HG03280 (cell line): ENCODE measurements around the gene CNNM3.

Experiments used
- ATAC-seq: cut with Tn5 transposase; IDR thresholded peaks from one replicate; pipeline ENCODE4 v1.9.1; 2021; ENCODE audit warnings: mild to moderate bottlenecking, moderate library complexity; ENCODE audit not compliant: unreplicated experiment

Gene CNNM3

GRCh38 chr2:96816836-96817702 lies 1.0 kb downstream of the CNNM3 start:
- ATAC-seq = no peak

DNA sequence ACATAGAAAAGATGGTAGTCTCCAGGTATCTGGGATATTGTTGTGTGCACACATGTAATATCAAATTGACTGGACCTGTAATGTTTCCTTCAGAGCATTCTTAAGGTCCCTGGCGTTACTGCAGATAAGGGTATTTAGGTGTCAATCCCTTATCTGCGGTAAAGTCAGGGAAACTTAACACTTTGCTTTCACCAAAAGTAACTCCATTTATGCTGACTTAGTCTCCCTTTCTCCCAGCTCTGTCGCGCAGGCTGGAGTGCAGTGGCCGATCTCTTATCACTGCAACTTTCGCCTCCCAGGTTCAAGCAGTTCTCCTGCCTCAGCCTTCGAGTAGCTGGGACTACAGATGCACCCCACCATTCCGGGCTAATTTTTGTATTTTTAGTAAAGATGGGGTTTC lies 1.8 kb downstream of the CNNM3 start:
- ATAC-seq = no peak

DNA sequence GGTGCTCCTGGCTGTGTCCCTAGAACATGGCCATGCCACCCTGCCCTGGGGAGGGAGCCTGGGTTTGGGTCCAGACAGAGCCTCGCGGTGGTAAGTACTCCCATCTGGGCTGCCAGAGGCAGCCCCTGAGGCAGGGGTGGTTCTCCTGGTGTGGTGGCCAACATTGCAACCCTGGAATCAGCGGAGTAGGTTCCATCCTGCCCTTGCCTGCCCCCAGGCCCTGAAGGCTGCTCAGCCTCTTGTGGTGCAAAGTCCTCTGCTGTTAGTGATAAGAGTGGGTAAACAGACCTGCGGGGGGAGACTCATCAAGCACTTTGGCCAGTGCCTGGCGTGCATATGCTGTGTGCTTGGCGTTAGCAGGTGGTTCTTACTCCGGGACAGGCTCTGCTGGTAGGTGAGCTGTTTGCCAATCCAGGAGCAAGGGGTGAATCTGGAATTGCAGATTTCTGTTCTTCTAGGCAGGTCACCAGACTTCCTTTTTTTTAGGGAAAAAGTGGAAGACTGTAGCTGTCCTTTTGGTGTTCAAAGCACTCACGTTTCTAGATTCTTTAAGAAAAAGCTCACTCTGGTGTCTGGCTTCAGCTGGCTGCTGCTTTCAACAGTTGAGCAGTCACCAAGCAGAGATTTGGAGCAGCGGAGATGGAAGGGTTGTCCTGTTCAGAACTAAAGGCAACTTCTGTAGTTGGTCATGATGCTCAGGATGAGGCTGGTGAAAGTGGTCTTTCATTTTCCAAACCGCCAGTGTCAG lies 3.2 kb downstream of the CNNM3 start:
- ATAC-seq = no peak

DNA sequence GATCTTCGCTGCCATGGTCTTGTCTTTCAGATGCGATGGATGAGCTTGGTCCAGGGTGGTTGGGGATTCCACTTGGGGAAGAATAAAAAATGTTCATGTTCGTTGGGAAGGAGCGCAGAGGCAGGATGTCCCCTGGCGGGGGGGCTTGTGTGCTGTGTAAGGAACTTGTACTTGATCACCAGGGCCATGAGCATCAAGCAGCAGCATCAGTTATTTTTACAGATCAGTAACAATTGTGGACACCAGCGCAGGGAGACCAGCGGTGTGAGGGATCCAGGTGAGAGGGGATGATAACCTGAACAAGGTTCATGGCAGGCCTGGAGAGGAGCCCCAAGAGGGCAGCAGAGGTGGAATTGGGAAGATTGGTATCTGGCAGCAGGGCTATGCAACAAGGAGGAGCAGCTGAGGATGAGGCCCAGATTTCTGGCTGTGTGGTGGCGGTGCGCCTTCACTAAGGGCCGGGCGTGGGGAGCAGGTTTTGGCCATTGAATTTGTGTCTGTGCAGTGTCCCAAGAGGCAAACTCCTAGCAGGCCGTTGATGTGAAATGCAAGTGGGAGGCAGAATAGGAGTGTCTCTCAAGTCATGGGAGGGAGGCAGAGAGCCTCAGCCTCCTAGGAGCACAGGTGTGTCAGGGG lies 3.9 kb downstream of the CNNM3 start:
- ATAC-seq = no peak

- no peak for ATAC-seq
Measured at GRCh38 chr2:96821113-96821675, 5.1 kb downstream of the CNNM3 start.

- no peak for ATAC-seq
Measured at GRCh38 chr2:96822786-96823185, 6.7 kb downstream of the CNNM3 start.

DNA sequence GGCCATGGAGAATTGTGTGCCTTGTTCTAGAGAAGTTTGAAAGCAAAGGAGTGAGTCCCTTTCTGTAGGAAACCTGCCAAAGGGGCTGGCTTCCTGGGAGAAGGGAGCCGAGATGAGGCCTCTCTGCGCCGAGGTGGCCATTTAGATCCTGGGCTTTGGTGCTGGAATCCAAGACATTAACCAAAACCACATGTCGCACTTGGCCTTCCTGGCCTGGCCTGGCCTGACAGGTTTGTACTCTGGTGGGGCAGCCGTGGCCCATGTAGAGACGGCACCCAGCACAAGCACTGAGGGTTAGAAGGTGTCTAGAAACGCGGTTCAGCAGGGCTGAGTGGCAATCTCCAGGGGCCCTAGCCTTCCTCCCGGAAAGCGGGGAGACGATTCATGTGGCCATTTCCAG lies 7.1 kb downstream of the CNNM3 start:
- ATAC-seq = no peak

GRCh38 chr2:96824079-96824870 lies 8.2 kb downstream of the CNNM3 start:
- ATAC-seq = no peak

DNA sequence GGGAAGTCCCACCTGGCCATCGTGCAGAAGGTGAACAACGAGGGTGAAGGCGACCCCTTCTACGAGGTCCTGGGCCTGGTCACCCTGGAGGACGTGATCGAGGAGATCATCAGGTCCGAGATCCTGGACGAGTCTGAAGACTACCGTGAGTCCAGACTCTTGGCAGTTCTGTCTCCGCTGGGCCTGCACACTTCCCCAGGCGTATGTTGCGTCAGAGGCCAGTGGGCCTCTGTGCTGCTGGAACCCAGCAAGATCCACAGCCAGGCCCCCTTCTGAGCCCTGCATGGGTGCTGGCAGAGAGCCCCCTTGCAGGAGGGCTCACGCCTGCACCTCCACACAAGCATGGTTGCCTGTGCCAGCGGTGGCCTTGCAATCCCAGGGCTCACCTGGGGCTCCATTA lies 9.0 kb downstream of the CNNM3 start:
- ATAC-seq = no peak

DNA sequence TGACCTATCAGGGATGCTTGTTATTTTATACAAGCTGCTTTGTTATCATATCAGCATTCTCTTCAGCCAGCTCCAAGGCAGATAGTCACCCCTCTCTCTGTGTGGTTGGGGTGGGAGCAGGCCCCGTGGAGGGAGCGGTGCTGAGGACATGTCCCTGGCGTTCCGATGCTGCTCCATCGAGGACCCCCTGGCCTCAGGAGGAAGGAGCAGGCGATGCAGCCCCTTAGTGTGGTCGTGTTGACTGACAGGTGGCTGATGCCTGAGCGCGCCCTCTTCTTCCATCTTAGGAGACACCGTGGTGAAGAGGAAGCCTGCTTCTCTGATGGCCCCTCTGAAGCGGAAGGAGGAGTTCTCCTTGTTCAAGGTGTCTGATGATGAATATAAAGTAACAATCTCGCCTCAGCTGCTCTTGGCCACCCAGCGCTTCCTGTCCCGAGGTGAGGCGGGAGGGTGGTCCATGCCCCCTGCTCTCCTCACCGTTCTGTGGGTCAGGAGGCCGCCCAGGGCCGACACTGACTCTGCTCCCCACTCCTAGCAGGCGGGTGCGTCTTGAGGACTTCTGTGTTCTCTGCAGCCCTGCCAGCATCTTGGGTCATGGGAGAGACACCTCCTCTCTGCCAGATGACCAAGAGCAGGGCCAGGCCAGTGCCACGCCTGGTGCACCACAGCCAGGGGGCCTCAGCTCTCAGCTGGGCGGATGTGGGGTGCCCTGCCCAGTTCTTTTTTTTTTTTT lies 10.6 kb downstream of the CNNM3 start:
- no peak for ATAC-seq

DNA sequence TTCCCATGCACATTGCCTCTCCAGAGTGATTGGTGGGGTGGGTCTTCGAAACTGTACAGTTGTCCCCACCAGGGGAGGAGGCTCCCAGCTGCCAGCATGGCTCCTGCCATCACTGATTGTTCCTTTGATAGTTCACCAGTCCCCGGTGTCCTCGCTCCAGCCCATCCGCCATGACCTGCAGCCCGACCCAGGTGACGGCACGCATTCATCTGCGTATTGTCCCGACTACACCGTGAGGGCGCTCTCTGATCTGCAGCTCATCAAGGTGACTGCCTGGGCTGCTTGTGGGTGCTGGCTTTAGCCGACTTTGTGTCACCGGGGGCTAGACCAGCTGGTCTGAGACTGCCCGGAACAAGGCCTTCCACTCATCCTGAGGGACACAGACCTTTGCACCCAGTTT lies 12.4 kb downstream of the CNNM3 start:
- ATAC-seq = no peak

DNA sequence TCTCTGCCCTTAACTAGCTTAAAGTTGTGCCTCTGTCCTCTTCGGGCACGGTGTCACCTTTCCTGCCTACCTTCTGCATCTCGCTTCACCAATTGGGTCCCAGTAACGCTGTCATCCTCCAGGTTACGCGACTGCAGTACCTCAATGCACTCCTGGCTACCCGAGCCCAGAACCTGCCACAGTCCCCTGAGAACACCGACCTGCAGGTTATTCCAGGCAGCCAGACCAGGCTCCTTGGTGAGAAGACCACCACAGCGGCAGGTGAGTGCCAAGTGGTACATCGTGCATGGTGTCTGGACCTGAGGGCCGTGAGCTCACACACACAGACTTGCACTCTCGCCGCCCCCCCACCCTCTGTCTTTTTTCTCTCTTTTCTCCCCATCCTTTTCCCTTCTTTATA lies 12.8 kb downstream of the CNNM3 start:
- no peak for ATAC-seq

DNA sequence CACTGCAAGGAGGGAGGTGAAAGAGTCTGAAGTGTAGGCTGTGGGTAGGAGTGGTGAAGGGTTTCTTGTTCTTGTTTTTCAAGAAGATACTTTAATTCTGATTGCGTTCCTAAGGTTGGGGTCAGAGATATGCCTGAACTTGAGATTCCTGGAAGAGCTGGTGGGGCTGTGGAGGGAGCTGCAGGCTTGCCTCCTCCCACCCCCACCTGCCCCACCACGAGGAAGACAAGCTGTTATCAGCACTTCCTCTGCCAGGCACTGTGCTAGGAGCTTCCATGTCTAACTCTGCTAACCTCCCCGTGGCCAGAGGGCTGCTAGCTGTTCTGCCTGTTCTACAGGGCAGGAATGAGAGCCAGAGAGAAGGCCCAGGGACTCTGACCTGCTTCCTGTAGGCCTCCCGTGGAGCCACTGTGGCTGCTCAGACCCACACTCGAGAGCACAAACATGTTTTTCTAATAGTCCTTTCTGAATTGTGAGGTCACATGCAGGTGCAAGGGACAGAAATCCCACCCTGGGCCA lies 14.0 kb downstream of the CNNM3 start:
- ATAC-seq = no peak

- ATAC-seq = no peak
Measured at GRCh38 chr2:96831679-96832078, 15.6 kb downstream of the CNNM3 start.

DNA sequence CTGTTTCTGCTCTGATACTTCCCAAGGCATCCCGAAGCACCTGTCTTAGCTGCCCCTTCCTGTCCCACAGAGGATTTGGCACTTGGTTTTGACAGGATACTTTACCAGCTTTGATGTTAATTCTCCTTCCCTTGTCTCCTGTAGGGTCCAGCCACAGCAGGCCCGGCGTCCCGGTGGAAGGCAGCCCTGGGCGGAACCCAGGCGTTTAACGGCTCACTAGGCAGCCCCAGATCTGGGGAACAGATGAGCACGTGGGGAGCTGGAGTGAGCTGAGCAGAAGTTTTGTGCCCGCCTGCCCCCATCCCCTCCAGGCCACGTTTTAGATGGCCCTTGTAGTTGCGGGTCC lies 16.3 kb downstream of the CNNM3 start:
- no peak for ATAC-seq

- no peak for ATAC-seq
Measured at GRCh38 chr2:96832754-96833507, 16.9 kb downstream of the CNNM3 start.

GRCh38 chr2:96835830-96836229 lies 19.8 kb downstream of the CNNM3 start:
- no peak for ATAC-seq

GRCh38 chr2:96837575-96837974 lies 21.5 kb downstream of the CNNM3 start:
- ATAC-seq = no peak
